HG03025 (cell line): ENCODE data around the gene SLC25A51.
"Not testable (repeated sequence)": the region's sequence is repeated elsewhere in the genome, so short reads cannot be mapped to it uniquely, and the experiment has no call there.

Experiments
- ATAC-seq: cut with Tn5 transposase; IDR thresholded peaks from one replicate; pipeline ENCODE4 v1.9.1; 2021; ENCODE audit warnings: mild to moderate bottlenecking, moderate library complexity; ENCODE audit not compliant: unreplicated experiment, low FRiP score

The SLC25A51 gene

GRCh38 chr9:37920471-37921167 lies 16.7 kb upstream of the SLC25A51 start:
- no peak for ATAC-seq

GRCh38 chr9:37919956-37920335 lies 16.0 kb upstream of the SLC25A51 start:
- no peak for ATAC-seq

DNA sequence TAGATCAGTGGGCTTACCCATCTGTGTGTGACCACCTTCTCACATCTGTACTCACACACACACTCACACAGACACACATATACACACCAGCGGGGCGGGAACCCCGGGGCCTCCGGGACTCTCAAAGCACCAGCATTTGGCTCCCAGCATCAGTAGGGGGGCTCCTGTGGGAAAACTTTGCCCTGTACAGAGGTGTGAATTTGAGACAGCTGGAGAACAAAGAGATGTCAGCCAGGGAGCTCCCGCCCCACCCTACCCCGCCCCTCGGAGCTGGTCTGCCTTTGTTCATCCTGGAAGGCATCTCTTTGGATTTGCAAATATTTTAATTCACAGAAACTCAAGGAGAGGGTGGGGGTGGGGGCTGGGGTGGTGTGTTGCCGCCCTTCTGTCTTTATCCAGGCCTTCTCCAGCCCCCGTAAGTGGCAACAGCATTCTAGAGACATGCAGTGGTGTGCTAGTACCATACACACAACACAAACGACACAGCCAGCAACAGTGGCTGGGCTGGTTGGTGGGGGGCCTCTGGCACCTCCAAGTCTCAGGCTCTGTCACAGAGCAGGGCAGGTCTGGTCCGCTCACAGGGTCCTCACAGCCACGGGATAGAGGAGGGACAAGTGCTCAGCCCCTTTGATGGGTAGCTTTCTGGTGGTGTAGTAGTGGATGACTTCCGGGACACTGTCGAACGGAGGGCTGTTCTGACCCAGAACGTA lies 15.5 kb upstream of the SLC25A51 start:
- ATAC-seq = no peak

GRCh38 chr9:37918665-37919170 lies 14.8 kb upstream of the SLC25A51 start:
- ATAC-seq = no peak

GRCh38 chr9:37917801-37918664 lies 14.1 kb upstream of the SLC25A51 start:
- ATAC-seq = no peak

- ATAC-seq = no peak
Observed at GRCh38 chr9:37917313-37917731, 13.4 kb upstream of the SLC25A51 start.

DNA sequence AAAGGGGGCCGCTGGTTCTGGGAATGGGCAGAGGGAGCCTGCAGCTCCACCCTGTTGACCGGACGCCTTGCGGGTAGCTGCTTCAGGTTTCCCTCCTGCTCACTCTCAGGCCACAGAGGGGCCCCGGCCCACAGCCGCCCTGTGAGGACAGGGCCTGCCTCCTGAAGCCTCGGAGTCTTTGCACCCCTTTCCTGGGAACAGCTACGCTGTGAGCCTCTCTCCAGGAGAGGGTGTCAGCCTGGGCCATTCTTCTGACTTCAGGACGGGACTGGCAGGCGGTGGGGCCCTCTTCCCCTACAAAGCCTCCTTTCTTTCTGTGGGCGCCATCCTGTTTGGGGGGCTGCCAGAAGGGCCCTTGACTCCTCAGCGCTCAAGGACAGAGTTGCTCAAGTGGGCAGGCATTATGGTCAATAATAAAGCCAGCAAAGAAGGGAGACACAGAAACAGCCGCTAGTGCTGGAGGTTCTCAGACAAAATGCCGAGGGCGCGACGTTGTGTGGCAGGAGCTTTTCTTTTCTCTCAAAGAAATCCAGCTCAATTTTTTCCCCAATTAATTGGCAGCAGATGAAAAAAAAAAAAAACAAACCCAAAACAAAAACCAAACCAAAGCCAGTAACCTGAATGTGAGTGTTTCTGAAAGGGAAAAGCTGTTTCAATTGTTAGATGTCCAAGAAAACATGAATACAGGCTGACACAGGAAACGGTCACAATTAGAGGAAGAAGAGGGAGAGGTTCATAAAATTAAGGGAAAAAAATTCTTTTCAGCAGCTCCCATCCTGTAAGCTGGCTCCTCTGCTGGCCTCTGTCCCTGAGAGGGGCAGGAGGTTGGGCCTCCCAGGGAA lies 12.8 kb upstream of the SLC25A51 start:
- no peak for ATAC-seq

DNA sequence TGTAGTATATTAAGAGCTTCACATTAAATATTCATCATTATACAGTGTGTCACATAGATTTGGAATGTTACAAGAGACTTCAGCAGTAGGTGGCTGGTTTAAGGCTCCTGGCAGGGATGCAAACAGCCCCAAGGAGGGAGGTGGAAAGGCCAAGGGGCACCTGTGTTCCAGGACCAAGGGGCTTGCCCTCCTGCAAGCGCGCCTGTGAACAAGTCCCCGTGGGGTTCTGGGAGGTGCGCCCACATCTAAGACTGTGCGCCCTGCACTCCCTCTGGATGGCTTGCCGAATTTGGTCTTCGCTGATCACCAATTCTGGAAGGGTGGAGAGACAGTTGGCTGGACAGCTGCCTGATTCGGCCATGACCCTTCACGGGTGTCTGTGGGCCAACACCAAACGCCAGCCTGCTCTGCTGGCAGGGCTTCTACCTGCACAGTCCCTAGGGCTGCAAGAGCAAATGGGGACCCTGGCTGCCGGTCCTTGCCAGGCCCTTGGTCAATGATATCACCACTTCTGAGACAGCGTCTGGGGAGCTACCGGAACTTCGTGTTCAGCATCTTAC lies 12.1 kb upstream of the SLC25A51 start:
- no peak for ATAC-seq

- ATAC-seq = no peak
Observed at GRCh38 chr9:37914701-37915358, 10.9 kb upstream of the SLC25A51 start.

DNA sequence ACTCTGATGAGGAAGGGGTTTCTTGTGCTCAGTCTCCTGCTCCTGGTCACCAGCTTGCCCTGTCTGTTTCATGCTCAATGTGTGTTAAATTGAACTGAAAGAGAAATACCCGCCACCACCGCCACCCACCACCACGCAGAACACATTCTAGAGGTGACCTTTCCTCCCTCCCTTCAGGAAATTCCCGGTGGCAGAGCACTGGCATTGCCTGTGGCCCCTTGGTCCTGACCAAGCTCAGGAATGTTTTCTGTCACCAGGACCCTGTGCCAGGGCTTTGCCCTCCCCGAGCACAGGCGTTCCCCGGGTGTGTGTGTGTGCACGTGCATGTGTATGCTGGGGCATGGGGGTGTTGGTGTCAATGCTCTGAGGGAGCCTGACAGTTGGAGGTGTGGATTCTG lies 10.2 kb upstream of the SLC25A51 start:
- ATAC-seq = no peak

GRCh38 chr9:37913480-37914153 lies 9.7 kb upstream of the SLC25A51 start:
- no peak for ATAC-seq

GRCh38 chr9:37911271-37911681 lies 7.3 kb upstream of the SLC25A51 start:
- ATAC-seq = no peak

DNA sequence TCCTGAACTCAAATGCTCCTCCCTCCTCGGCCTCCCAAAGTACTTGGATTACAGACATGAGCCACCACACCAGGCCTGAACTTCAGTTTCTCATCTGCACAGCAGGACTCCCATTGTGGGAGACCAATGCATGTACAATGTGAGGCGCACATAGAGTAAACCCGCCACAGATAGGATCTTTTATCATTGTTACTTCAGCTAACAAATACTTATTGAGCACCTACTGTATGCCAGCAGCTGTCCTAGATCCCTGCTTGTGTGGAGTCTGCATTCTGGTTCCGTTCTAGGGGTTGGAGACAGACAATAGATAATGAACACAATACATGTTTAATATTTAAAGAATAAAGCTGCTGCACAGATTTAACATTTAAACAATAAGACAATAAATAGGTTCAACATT lies 6.3 kb upstream of the SLC25A51 start:
- no peak for ATAC-seq

DNA sequence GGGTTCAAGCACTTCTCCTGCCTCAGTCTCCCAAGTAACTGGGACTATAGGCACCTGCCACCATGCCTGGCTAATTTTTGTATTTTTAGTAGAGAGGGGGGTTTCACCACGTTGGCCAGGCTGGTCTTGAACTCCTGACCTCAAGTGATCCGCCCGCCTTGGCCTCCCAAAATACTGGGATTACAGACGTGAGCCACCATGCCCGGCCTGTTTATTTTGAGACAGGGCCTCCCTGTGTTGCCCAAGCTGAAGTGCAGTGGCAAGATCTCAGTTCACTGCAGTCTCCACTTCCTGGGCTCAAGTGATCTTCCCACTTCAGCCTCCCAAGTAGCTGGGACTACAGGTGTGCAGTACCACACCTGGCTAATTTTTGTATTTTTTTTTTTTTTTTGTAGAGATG lies 5.9 kb upstream of the SLC25A51 start:
- ATAC-seq = not testable (repeated sequence)

GRCh38 chr9:37909326-37909725 lies 5.4 kb upstream of the SLC25A51 start:
- no peak for ATAC-seq

DNA sequence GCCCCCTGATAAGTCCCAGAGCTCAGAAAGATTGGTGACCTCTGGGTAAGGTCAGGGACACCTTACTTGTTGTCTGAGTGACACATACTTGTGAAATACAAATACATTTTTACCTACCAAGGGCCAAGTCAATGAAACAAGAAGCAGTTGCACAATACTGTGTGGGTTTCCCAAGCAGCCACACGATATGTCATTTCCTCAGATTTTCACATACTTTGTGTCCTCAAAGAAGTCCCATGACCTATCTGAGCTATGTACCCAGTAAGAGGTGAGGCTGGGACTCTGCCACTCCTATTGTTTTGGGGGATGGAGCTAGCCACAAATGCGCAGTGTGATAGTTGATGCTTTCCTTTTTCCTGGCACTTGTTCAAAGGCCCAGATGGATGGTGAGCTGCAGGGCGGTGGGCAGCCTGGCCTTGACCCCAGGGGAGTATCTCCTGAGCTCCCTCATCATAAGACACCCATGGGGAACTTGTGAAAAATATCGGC lies 4.8 kb upstream of the SLC25A51 start:
- no peak for ATAC-seq

GRCh38 chr9:37908283-37908682 lies 4.4 kb upstream of the SLC25A51 start:
- ATAC-seq = no peak
